VCaP (cell line): Measurements from ENCODE around the gene C20orf173.

Source experiments
- H3K27ac ChIP-seq: fragments of 450-650 bp; 2 replicates; pipeline ENCODE4 v1.5.1; 2017
- CTCF ChIP-seq: fragments of 450-650 bp; conservative IDR thresholded peaks from 2 replicates; pipeline ENCODE4 v1.5.1; 2017; ENCODE audit warnings: mild to moderate bottlenecking, moderate library complexity

C20orf173 gene

GRCh38 chr20:35514371-35514932 lies 15.0 kb downstream of the C20orf173 start:
- no peak overlapping the region for H3K27ac ChIP-seq
- TF ChIP-seq CTCF: no peak

DNA sequence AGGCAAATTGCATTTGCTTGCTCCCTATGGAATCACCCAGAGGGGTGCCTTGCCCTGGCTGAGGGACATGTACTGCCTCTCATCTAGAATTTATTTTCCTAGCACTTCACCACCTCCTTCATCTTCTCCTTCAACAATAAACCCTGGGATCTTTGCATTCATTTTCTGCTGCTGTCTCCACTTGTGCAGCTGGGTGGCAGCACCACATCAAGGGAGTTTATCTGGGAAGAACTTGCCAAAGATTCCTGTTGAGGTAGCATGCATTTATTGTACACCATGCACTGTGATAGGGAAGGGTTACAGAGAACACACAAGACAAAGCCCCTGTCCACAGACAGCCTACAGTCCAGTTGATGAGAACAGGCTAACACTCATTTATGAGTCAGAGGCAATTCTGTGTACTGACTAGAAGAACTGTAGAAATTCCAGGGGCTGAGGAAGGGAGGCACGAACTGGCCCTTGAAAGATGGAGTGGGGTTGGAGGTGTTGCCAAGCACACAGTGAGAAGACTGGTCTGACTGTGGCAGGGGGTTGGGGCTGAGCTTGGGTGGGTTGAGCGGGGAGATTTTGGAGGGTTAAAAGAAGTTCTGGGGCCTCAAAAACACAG lies 17.5 kb downstream of the C20orf173 start:
- TF ChIP-seq CTCF: peak; percentile 92
- H3K27ac ChIP-seq: no peak overlapping the region

- H3K27ac ChIP-seq: no peak overlapping the region
- no peak for TF ChIP-seq CTCF
Observed at GRCh38 chr20:35510951-35511735, 18.3 kb downstream of the C20orf173 start.

DNA sequence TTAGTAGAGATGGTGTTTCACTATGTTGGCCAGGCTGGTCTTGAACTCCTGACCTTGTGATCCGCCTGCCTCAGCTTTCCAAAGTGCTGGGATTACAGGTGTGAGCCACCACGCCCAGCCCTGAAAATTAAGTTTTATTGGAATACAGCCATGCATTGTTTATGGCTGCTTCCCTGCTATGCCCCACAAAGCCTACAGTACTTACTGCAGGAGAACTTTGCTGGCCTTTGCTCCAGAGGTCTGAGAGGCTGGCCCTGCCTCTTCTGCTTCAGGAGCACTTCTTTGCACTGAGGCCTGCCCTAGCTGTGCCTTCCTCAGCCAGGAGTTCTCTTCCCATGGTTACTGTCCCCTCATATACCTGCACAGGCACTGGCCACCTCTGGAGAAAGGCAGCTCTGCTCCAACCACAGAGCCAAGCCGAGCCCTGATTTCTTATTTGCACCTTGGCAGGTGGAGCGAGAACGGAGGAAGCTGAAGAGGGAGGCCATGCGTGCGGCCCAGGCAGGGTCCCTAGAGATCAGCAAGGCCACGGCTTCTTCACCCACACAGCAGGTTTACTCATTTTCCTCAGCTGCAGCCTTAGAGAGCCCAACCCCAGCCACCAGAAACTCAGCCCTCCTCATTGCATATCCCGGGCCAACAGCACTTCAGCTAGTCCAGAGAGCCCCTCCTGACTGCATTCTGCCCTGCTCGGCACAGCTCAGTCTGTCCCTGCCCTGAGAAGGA lies 20.8 kb downstream of the C20orf173 start:
- TF ChIP-seq CTCF: no peak
- H3K27ac ChIP-seq: no peak overlapping the region

DNA sequence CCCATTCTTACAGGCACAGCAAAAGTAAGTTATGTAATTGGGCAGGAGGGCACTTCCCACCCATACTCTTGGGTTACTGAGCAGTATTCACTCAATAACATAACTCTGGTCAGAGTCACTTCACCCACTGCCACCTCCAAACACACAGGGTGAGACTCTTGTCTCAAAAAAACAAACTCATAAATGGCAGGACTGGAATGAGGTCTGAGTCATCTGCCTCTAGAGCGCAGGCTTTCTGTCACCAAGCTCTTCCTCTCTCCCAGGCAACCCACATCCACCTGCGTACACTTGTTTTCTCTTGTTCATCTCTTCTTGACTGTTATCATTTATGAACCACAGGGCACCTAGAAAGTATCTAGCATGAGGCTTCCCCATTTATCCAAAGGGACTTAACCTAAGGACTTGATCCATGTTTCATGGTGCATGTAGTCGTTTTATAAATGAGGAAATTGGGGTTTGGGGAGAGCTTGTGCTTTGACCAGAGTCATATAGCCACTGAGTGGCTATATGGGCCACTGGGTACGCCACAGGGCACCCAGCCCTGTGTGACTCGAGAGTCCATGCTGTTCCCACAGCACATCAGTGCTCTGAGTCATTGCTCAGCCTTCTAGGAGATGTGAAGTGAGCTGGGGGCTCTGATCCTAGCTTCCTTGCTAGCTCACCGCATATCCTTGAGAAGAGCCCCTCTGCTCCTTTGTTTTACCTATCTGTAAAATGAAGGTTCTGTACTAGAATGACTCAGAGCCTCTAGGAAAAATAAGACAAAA lies 22.4 kb downstream of the C20orf173 start:
- no peak for TF ChIP-seq CTCF
- no peak overlapping the region for H3K27ac ChIP-seq

DNA sequence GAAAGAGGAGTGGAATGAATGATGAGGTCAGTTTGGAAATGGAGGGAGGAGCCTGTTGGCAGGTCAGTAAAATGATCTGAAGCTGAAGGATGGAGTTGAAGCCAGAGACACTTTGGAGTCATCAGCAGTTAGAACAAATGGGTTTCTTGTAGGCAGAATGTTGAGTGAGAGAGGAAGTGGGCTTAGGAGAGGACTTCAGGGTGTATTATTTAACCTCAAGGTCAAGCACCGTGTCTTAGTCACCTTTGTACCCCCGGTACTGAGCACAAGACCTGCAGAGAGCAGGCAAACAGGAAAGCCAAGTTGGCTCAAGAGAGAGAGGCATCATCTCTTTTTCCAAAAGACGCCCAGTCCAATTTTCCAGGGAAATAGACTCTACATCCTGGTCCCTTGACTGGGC lies 23.3 kb downstream of the C20orf173 start:
- H3K27ac ChIP-seq: no peak overlapping the region

More for the DNA sequence above, 23.3 kb downstream of the C20orf173 start:
- no peak for TF ChIP-seq CTCF
